Measurements from ENCODE around the gene LRRC43. TPM values are rescaled to one million over a fixed set of nuclear protein-coding genes. Genes with fewer than 3 reads are reported as not detected.

LRRC43 gene
- total and polyA plus RNA-seq, 2 experiments from 2014 or later = 2.0 to 5.2 TPM

GRCh38 chr12:122245553-122245952 is 62.6 kb downstream of the LRRC43 start:
- DNase-seq (ENCODE audit: low read depth in 1 of 2, low spot score in 1 of 2) = no peak

GRCh38 chr12:122250047-122250446 is 67.1 kb downstream of the LRRC43 start:
- Histone ChIP-seq H3K4me3 (no peak overlapping the region), H3K36me3 (peaks cover 7% of the 10 kb centered on the region), H3K4me1 (ENCODE audit: low read depth) (no peaks in the 10 kb centered on the region), H3K27me3 (no peaks in the 10 kb centered on the region), H3K9me3 (ENCODE audit: low read depth) (no peaks in the 10 kb centered on the region), H3K27ac (no peak overlapping the region)
- TF ChIP-seq, protein P1, sequence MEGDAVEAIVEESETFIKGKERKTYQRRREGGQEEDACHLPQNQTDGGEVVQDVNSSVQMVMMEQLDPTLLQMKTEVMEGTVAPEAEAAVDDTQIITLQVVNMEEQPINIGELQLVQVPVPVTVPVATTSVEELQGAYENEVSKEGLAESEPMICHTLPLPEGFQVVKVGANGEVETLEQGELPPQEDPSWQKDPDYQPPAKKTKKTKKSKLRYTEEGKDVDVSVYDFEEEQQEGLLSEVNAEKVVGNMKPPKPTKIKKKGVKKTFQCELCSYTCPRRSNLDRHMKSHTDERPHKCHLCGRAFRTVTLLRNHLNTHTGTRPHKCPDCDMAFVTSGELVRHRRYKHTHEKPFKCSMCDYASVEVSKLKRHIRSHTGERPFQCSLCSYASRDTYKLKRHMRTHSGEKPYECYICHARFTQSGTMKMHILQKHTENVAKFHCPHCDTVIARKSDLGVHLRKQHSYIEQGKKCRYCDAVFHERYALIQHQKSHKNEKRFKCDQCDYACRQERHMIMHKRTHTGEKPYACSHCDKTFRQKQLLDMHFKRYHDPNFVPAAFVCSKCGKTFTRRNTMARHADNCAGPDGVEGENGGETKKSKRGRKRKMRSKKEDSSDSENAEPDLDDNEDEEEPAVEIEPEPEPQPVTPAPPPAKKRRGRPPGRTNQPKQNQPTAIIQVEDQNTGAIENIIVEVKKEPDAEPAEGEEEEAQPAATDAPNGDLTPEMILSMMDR (IDR thresholded peaks at IDR 0.05; ENCODE audit: low read depth, low read length) = no peak
- no peak for DNase-seq (ENCODE audit: low read depth in 1 of 2, low spot score in 1 of 2)

More at GRCh38 chr12:122245553-122245952, 62.6 kb downstream of the LRRC43 start:
- TF ChIP-seq, protein P1 (IDR thresholded peaks at IDR 0.05; ENCODE audit: low read depth, low read length) = no peak
- Histone ChIP-seq H3K36me3 (peaks cover 15% of the 10 kb centered on the region), H3K27ac (no peak overlapping the region), H3K4me1 (ENCODE audit: low read depth) (no peaks in the 10 kb centered on the region), H3K27me3 (no peaks in the 10 kb centered on the region), H3K9me3 (ENCODE audit: low read depth) (no peaks in the 10 kb centered on the region), H3K4me3 (no peak overlapping the region)

GRCh38 chr12:122250536-122250935 is 67.6 kb downstream of the LRRC43 start:
- no peaks in the 10 kb centered on the region for H3K4me1 ChIP-seq (ENCODE audit: low read depth)

More at GRCh38 chr12:122250536-122250935, 67.6 kb downstream of the LRRC43 start:
- DNase-seq (ENCODE audit: low read depth in 1 of 2, low spot score in 1 of 2) = no peak
- Histone ChIP-seq H3K27ac (no peak overlapping the region), H3K9me3 (ENCODE audit: low read depth) (no peaks in the 10 kb centered on the region), H3K4me3 (no peak overlapping the region), H3K27me3 (no peaks in the 10 kb centered on the region), H3K36me3 (peaks cover 7% of the 10 kb centered on the region)
- TF ChIP-seq, protein P1 (IDR thresholded peaks at IDR 0.05; ENCODE audit: low read depth, low read length) = no peak

Other genes with a start within 250 kb of the LRRC43 start
- 16.2 and 30.5 TPM in 2 replicates for gene BCL7A, start 161.2 kb upstream of the LRRC43 start, total RNA-seq
- gene BCL7A, start 161.2 kb upstream of the LRRC43 start, polyA plus RNA-seq = 19.1 and 20.8 TPM in 2 replicates
- gene MLXIP, start 104.4 kb upstream of the LRRC43 start, total RNA-seq = 5.5 and 8.2 TPM in 2 replicates
- gene MLXIP, start 104.4 kb upstream of the LRRC43 start, polyA plus RNA-seq = 11.0 and 13.7 TPM in 2 replicates
- gene IL31, start 8.9 kb upstream of the LRRC43 start, total RNA-seq = not detected in 2 replicates
- not detected in 2 replicates for gene IL31, start 8.9 kb upstream of the LRRC43 start, polyA plus RNA-seq
- gene B3GNT4, start 20.6 kb downstream of the LRRC43 start, total RNA-seq = 0.12 and 0.67 TPM in 2 replicates
- 0.89 and 2.2 TPM in 2 replicates for gene B3GNT4, start 20.6 kb downstream of the LRRC43 start, polyA plus RNA-seq
- gene DIABLO, start 42.9 kb downstream of the LRRC43 start, total RNA-seq = 72.3 and 80.8 TPM in 2 replicates
- 93.3 and 95.9 TPM in 2 replicates for gene DIABLO, start 42.9 kb downstream of the LRRC43 start, polyA plus RNA-seq
- 18.6 and 20.4 TPM in 2 replicates for gene VPS33A, start 83.4 kb downstream of the LRRC43 start, total RNA-seq
- 33.5 and 37.4 TPM in 2 replicates for gene VPS33A, start 83.4 kb downstream of the LRRC43 start, polyA plus RNA-seq
- gene CLIP1, start 239.5 kb downstream of the LRRC43 start, total RNA-seq = 29.1 and 46.3 TPM in 2 replicates
- 29.6 and 40.0 TPM in 2 replicates for gene CLIP1, start 239.5 kb downstream of the LRRC43 start, polyA plus RNA-seq

All from cardiac muscle cell (in vitro differentiated cells and primary cell).